ENCODE data around the gene ATP6AP1.

ATP6AP1 gene

GRCh38 chrX:154431341-154431740 is 2.9 kb downstream of the ATP6AP1 start:
- no peak for DNase-seq

GRCh38 chrX:154432210-154432609 is 3.7 kb downstream of the ATP6AP1 start:
- no peak for DNase-seq

- no peak for DNase-seq
These were observed 5.1 kb downstream of the ATP6AP1 start for GRCh38 chrX:154433605-154434004.

- DNase-seq = no peak
These were observed 6.1 kb downstream of the ATP6AP1 start for GRCh38 chrX:154434394-154435168.

- no peak for DNase-seq
These were observed 6.8 kb downstream of the ATP6AP1 start for GRCh38 chrX:154435171-154435733.

GRCh38 chrX:154436374-154436982 is 8.0 kb downstream of the ATP6AP1 start:
- peak; percentile 44 for DNase-seq

GRCh38 chrX:154436983-154437752 is 8.7 kb downstream of the ATP6AP1 start, which contains the start of gene GDI1:
GDI1 (plus strand) TSS chrX:154437154; CDS start chrX:154437255, 101 bp downstream.
- peak; percentile 54 for DNase-seq

GRCh38 chrX:154437971-154438893 is 9.8 kb downstream of the ATP6AP1 start:
- no peak for DNase-seq

- DNase-seq = no peak
These were observed 11.4 kb downstream of the ATP6AP1 start for GRCh38 chrX:154439841-154440240.

GRCh38 chrX:154440623-154441357 is 12.3 kb downstream of the ATP6AP1 start:
- DNase-seq = no peak

GRCh38 chrX:154441564-154441963 is 13.1 kb downstream of the ATP6AP1 start:
- DNase-seq = no peak

- no peak for DNase-seq
These were observed 13.7 kb downstream of the ATP6AP1 start for GRCh38 chrX:154441984-154442707.

GRCh38 chrX:154443479-154443910 is 15.0 kb downstream of the ATP6AP1 start:
- no peak for DNase-seq

GRCh38 chrX:154443992-154444754 is 15.7 kb downstream of the ATP6AP1 start, which contains the start of gene FAM50A:
FAM50A (plus strand) TSS chrX:154444141; CDS start chrX:154444236, 95 bp downstream.
- DNase-seq = peak; percentile 86

GRCh38 chrX:154444755-154445246 is 16.3 kb downstream of the ATP6AP1 start:
- no peak for DNase-seq

- no peak for DNase-seq
These were observed 17.3 kb downstream of the ATP6AP1 start for GRCh38 chrX:154445776-154446175.

- DNase-seq = no peak
These were observed 18.0 kb downstream of the ATP6AP1 start for GRCh38 chrX:154446430-154446829.

GRCh38 chrX:154448484-154448883 is 20.0 kb downstream of the ATP6AP1 start:
- no peak for DNase-seq

- no peak for DNase-seq
These were observed 21.1 kb downstream of the ATP6AP1 start for GRCh38 chrX:154449618-154450017.
